Activated CD8-positive, alpha-beta memory T cell treated with anti-CD3 and anti-CD28 coated beads, Interleukin-2, amount 50 U/mL, for 48 hours (primary cell): ENCODE results near the gene TMEM255A.
"Not testable (repeated sequence)": the region's sequence is repeated elsewhere in the genome, so short reads cannot be mapped to it uniquely, and the experiment has no call there.

Source experiments
- DNase-seq: peaks from one replicate; pipeline ENCODE4 v3.0.0-alpha.2; 2020

TMEM255A gene

DNA sequence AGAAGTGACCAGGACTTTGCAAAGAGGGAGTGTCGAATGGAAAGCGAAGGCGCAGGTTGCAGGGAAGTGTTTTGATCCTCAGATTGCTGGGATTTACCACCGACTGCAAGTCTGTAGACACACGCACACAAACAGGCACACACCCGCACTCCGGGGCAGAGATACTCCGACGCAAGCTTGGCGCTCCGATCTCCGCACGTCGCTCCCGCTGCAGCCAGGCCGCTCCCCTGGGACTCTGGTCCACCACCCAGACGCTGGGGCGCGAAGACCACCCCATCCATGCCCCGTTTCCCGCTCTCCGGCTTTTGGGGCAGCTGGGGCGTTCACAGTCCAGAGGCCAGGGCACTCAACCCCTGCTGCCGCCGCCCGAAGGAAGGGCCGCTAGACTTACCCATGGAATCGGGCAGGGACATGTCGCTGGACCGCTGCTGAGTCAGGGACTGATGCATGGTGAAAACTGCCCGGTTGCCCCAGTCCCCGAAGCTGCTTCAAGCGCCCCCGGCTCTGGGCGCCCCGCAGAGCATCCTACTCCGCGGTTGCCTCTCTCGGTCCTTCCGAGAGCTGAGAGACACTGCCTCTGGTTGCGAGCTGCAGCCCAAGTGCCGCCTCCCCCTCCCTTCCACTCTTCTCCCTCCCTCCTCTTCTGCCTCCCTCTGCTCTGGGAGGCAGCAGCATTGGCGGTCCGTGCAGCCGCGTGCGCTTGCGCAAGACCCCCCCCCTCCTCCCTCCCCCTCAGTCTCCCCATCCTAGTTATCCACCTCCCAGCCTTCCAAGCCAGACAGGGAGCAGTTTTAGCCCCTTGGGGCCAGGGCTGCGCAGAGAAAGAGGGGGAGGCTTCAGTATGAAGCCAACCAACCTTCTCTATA is at the start of gene TMEM255A:
TSS of gene TMEM255A (minus strand) at position 601 of the 866 bp plus-strand sequence. CDS start at position 449, 152 bp downstream.
- DNase-seq = peak; percentile 49

DNA sequence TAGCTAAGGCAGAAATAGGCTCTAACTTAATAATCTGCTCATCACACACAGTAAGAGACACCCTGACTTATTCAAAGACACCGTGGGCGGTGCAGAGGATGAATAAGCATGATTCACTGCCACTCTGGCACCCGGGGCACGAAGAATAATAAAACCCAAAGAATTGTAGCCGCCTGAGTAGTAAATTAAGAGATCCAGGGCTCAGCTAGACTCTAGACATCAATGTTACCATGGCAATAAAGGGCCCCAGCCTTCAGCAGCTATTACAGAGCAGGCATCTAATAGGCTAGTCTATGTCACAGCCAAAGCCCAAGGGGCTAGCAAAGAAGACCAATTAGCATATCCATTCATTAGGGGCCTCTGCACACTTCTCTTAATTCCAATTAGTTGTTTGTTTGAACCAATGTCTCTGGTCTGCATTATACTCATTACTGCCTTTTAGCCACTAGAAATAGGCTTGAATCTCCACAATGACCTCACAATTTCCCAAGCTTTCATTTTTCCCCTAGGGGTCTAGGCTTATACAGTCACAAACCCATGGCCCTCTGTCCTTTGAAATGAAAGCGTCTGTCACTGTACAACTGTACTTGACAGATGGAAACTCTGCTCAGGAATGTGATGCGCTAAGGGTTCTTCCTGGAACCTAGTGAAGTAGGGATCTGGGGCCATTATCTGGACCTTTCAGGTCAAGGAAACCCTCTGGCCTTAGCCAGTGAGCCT is 47.6 kb upstream of the TMEM255A start:
- DNase-seq = peak; percentile 50

DNA sequence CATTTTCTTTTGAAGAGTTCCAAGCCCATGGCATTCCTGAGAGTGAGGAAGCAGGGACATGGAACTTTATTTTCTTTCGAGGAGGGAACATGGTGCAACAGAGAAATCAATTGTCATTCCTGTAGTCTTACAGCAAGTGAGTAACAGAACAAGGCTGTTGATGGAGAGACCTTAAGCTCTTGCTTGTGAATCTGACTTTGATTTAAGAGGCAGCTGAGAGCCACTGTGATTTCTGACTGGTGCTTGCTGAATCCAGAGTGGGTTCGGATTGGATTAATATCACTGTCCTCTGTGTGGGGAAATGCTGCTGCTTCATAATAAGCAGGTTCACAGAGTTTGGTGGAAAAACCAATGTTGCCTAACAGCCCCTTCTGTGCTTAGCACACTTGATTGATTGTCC is 45.9 kb upstream of the TMEM255A start:
- no peak for DNase-seq

DNA sequence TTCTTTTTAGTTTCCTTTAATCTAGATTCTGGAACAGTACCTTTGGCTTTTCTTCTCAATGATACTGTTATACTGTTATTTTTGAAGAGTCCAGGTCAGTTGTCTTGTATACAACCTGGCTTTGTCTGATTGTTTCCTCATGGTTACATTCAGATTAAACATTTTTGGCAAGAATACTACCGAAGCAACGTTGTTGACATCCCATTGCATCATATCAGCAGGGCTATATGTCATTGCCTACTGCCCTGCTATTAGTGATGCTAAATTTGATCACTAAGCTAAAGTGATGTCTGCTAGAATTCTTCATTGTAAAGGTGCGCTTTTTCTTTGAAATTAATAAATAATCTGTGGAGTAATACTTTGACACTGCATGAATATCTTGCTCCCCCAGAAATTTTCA is 44.8 kb upstream of the TMEM255A start:
- no peak for DNase-seq

DNA sequence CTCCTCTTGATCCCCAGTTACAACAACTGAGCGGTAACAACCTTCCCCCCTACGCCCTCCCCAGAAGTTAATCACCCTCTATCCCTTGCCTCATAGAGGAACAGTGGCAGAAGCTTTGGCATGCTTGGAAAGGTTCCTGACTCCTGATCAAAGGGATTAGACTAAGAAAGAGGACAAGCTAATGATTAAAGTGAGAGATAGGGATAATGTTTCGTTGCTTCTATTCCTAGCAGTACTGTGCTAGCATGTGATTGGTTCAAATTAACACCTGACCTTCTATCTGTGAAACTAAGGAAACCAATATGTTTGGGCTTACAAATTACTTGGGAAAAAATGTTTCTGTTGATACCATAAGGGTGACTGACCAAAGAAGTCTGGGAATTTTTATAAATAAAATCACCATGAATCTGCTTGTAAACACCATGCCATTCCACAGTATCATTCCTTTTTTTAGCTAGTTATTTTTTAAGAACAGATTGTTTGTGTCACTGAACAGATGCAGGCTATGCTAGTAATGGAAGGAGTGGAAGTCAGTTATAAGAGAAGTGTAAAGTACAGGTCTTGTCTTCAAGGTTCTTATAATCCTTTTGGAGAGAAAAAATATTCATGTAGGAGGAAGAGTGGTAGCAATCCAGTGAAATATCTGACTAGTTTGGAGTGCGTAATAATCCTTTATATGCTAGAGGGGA is 39.3 kb upstream of the TMEM255A start:
- DNase-seq = no peak

DNA sequence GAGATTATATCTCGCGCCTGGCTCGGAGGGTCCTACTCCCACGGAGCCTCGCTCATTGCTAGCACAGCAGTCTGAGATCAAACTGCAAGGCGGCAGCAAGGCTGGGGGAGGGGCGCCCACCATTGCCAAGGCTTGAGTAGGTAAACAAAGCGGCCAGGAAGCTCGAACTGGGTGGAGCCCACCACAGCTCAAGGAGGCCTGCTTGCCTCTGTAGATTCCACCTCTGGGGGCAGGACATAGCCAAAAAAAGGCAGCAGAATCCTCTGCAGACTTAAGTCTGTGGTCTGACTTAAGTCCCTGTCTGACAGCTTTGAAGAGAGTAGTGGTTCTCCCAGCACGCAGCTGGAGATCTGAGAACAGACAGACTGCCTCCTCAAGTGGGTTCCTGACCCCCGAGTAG is 33.3 kb upstream of the TMEM255A start:
- DNase-seq = not testable (repeated sequence)

DNA sequence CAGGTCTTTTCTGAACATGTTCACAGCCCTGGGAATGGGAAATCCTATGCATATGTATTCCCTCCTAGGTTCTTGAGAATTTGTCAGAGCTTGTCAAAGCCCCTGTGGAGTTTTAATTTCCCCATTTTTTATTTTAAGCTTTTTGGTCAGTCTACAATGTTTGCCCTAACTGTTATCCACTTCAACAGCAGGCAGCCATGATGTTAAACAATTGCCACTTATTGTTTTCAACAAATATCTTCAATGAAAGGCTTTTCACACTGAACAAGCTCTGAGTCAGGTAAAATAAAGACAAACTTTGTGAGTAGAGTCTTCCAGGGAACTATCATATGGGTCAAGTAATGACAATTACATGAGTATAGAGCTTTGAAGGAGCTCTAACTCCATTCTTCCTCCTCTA is 25.6 kb upstream of the TMEM255A start:
- DNase-seq = no peak

DNA sequence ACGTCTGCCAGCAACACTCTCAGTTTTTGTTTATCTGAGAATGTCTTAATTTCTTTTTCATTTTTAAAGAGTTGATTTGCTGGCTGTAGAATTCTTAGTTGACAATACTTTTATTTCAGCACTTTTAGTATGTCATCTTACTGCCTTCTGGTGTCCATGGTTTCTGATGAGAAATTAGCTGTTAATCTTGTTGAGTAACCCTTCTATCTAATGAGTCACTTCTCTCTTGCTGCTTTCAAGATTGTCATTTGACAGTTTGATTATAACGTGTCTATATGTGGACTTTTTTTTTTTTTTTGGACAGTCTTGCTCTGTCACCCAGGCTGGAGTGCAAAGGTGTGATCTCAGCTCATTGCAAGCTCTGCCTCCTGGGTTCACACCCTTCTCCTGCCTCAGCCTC is 24.0 kb upstream of the TMEM255A start:
- no peak for DNase-seq

DNA sequence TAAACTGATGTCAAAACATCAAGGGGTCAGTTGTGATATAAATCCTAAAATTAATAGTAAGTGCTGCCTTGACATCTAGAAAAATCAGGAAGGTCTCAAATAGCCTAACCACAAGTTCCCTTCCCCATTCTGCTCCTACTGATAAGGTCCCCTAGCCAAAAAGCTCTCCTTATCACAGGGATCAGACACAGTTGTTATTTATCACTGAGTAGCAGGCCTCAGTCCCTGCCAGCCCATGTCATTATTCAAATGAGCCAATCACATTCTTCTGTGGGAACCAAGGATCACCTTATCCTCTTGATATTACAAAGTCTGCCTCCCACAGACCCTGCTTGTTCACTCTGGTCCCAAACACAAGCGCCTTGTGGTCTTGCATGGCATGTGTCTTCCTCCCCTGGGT is 23.3 kb upstream of the TMEM255A start:
- no peak for DNase-seq

DNA sequence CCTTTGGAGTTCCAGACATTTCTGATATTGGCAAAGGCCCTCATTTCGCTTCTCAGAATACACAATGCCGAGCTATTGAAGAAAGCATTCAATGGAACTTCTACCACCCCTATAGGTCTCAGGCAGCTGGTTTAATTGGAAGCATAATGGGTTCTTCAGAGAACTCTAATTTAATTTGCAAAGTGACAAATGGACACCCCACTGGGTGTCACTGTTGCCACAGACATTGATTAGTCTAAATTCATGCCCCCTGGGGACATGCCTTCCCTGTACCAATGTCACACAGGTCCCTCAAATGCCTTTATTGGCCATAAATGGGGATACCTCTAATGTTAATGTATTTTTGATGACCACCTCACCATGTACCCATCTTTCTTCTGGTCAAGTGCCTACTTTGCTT is 22.9 kb upstream of the TMEM255A start:
- no peak for DNase-seq

DNA sequence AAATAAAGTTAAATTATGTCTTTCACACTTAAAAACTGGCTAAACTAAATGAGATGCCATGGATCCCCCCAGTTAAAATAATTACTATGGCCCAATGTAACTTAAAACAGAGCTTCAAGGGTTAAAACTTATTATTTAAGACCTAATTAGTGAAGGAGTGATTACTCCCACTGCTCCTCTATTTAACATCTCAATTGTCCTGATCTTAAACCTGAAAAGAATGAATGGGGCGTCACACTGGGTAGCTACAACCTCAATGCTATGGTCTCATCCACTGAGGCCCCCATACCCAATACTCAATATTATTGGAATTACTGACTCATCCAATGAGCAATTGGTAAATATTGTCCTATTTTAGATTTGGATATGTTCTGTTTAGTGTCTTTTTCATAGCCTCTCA is 21.1 kb upstream of the TMEM255A start:
- no peak for DNase-seq

DNA sequence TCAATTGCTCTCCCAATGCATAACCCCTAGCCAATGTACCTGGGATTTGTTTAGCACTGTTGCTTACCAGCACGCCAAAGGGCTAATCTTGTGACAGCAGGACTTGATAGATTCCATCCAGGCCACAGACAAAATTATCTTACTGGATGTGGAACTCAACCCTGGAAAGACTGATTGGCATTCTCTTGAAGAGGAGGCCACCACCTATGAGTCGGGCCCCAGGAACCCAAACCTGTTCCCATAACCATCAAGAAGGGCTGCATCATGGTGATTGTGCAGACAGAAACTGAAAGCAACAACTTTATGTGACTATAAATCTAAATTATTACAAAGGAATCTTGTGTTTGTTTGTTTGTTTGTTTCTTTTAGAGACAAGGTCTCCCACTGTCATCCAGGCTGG is 19.9 kb upstream of the TMEM255A start:
- DNase-seq = no peak

DNA sequence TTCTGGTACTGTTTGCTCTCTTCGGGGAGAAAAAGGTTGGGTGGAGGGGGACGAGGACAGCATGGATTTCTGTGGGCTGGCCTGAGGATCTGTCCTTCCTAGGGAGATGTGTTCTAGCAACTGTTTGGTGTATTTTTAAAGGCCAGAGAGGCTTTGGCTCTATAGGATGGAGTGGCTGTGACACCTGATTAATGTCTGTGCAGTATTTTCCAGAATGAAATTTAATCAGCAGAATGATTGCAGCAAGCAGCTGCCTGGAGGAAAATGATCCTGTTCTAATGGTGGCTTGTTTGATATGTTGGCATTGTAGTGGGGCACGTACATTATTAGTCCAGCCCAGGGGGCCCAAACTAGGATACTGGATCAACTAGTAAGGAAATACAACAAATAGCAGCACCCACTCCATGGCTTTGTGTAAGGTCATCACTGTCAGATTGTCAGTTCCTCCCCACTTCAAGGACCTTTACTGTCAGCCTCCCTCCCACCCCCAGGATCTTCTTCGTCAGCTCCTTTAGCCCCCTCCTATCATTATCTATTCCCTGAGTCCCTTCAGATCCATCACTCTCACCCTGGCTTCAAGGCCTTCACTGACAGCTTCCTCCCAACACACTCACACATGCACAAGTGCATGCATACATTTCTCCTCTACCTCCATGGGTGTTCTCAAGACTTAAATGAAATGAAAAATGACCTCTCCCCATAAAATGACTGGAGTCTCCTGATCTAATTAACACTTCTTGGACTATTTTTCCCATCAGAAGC is 10.4 kb upstream of the TMEM255A start:
- DNase-seq = no peak

DNA sequence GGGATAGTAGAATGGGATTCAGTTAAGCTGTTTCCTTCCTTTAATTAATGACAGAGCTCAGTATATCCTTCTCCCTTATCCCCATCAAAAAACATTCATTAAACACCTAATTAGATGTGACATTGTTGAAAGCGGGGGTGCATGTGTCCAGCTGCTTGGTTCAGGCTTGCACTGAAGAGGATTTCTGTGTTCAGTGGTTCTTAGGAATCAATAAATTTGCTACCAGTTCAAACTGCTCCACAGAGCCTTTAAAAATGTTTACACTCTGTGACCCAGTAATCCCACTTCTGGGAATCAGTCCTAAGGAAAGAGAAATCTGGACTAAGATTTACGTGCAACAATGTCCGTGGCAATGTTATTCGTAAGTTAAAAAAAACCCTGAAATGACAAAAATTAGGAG is 7.2 kb upstream of the TMEM255A start:
- no peak for DNase-seq

DNA sequence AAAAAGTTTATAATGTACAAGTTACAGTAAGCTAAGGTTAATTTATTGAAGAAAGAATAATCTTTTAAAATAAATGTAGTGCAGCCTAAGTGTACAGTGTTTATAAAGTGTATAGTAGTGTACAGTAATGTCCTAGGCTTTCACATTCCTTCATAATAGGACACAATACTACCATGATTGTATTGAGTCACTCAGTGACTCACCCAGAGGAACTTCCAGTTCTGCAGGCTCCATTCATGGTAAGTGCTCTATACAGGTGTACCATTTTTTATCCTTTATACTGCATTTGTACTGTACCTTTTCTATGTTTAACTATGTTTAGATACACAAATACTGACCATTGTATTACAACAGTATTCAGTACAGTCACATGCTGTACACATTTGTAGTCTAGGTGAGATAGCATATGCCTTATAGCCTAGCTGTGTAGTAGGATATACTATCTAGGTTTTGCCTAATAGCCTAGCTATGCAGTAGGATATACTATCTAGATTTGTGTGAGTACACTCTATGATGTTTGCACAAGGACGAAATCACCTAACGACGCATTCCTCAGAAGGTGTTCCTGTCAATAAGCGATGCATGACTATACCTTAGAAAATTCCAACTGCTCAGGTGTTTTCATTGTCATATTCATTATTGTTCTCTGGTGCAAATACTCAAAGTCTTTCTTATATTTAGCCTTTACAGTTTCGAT is 5.5 kb upstream of the TMEM255A start:
- no peak for DNase-seq

DNA sequence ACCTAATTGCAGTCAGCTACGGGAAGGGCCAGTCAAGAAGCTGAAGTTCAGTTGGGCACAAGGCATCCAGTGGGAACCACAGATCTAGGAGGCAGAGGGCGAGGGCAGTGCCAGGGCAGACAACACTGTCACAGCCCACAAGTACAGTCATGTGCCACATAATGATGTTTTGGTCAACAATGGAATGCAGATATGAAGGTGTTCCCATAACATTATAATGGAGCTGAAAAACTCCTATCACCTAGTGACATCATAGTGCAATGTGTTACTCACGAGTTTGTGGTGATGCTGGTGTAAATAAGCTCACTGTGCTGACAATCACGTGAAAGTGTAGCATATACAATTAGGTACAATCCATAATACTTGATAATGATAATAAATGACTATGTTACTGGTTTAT is 4.5 kb upstream of the TMEM255A start:
- DNase-seq = no peak

DNA sequence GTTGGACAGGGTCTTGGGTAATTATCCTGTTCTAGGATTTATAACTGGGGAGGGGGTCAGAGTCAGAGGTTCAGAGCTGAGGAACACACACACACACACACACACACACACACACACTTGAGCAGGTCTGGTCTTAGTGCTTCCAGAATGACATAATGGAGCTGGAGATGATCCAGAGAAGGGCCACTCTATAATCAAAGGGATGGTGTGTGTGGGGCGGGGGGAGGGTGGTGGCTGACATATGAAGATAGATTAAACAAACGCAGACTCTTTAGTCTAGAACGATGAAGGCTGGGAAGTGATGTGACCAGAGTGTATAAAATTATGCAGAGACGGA is 434 bp upstream of the TMEM255A start:
- DNase-seq = no peak

DNA sequence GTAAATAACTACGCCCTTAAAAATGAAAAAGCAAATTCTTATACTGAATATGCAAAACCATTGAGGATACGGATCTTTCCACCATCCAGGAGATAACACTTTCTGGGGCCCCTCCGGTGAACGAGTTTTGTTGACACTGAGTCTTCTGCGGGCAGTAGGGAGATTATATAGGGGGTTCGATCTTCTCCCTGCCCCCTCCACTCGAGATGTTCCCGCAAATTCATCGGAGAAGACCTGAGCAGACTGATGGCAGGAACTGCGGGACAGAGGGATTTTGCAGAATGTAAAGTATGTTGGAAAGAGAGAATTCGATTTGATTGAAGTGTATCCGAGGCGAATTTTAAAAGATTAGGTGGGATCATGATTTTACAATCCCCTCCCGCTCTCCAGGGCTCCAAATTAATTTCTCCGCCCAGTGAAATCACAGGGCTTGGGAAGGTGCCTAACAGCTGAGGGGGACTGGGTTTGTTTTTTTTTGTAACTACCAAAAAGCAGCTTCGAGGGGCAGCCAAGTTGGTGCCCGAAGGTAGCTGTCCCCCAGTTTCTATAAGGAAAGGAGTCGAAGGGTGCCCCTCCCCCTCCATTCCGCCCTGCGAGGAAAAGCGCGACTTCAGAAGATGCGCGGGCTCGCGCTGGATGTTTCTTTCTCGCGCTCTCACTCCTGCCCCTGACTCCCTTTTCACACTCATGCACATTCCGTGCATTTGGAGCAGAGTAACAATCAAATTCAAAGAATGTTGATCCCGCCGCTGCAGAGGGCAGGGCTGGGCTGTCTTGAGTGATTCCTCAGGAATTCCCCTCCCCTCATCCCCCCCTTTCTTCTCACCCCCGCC is 1.2 kb downstream of the TMEM255A start:
- peak; percentile 49 for DNase-seq

DNA sequence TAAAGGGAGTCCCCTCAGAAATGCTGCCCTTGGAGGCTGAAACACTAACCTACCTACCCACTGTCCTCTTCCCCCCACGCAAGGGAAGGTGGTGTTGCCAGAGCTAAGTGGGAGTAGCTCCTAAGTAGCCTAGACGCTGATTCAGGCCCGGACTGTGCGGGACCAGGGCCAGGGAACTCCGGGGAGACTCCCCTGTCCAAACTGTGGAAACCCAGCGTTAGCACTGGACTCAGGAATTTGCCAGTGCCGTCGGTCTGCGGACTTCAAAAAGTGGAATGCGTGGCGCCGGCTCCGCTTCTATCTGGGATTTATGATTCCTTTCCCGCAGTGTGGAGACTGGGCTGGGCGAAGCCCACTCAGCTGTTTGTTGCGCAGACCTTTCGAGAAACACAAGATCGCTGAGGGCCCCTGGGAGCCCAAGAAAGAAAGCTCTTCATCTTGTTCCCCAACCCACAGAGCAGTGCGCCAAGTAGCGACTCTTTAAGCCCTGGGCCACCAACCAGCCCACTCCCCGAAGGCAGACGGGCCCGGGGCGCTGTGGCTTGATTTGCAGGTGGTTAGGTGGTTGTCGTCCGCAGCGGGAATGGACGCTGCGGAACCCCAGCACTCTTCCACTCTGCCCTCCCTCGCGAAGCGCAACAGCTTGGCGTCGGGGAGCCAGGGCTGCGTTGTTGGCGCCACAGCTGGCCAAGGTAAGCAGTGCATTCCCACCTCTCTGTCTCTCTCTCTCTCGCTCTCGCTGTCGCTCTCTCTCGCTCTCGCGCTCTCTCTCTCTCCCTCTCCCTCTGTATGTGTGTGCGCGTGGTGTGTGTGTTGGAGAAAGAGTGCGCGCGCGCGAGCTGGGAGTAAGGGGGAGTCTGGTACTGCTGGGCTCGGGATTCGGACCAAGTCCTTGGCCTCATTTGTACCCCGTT is 2.0 kb downstream of the TMEM255A start:
- DNase-seq = peak; percentile 71

DNA sequence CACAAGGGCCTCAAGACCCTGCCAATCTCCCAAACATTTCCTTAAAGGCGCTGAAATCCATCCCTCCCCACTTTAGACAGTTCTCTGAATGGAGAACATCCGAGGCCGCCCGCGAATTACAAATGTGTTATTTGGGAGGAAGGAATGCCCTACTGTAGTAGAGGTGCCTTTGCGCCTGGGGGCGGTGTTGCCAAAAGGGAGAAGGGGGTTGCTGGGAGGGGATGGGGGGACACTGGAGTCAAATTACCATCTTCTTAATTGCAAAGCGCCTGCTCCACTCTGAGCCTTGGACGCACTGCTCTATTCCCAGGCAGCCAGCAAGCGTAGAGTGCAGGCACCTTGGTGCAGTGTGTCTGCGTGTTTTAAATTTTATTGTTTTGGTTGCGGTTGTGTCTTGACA is 2.7 kb downstream of the TMEM255A start:
- no peak for DNase-seq
